ENCODE measurements around the gene LRCH2.

Gene LRCH2

GRCh38 chrX:115089419-115089818 lies 144.5 kb downstream of the LRCH2 start:
- FAIRE-seq = no peak
- no peak for DNase-seq (ENCODE audit: extremely low spot score, insufficient read length, low read depth)

- DNase-seq (ENCODE audit: extremely low spot score, insufficient read length, low read depth) = no peak
These were observed 165.0 kb downstream of the LRCH2 start for GRCh38 chrX:115068896-115069295.

GRCh38 chrX:115067812-115068211 lies 166.1 kb downstream of the LRCH2 start:
- FAIRE-seq = no peak
- DNase-seq (ENCODE audit: extremely low spot score, insufficient read length, low read depth) = no peak

More at GRCh38 chrX:115068896-115069295, 165.0 kb downstream of the LRCH2 start:
- FAIRE-seq = no peak

- DNase-seq (ENCODE audit: extremely low spot score, insufficient read length, low read depth) (no peak), FAIRE-seq (no peak)
These were observed 168.6 kb downstream of the LRCH2 start for GRCh38 chrX:115065304-115065703.
